Peyer's patch (tissue), 4 donors: ENCODE results near the gene RAB20.

Source experiments
- POLR2A ChIP-seq, 2 donors: fragments of 450-650 bp; IDR thresholded peaks; one replicate each; pipeline ENCODE4 v1.5.1; 2017; ENCODE audit warnings: antibody characterized with exemption in 2 of 2, mild to moderate bottlenecking in 2 of 2, moderate library complexity in 2 of 2
- TF ChIP-seq, protein P1 (sequence below), 6 experiments: fragments of 450-650 bp in 4 of 6; fragments of 200-600 bp in 2 of 6; sonication (generic) in 1 of 6; IDR thresholded peaks; one replicate each; pipeline ENCODE4 v1.5.1; 2017 to 2019; ENCODE audit warnings: antibody characterized with exemption in 6 of 6, mild to moderate bottlenecking in 3 of 6, moderate library complexity in 1 of 6

DNA sequence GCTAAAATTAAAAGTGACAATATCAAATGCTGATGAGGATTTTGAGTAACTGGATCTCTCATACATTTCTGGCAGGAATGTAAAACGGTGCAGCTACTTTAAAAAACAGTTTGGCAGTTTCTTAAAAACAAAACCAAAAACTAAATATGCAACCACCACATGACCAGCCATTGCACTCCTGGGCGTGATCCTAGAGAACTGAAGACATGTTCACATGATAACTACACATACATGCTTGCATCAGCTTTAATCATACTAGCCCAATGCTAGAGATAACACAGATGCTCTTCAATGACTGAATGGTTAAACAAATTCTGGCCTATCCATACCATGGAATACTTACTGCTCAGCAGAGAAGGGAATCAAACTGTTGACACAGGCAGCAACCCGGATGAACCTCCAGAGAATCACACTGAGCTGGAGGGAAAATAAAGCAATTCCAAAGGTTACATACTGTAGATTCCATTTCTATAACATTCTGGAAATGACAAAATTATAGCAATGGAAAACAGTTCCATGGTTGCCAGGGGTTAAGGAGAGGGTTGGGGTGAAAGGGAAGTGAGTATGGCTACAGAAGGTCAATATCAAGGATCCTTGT is 28.4 kb upstream of the RAB20 start:
- TF ChIP-seq, protein P1, sequence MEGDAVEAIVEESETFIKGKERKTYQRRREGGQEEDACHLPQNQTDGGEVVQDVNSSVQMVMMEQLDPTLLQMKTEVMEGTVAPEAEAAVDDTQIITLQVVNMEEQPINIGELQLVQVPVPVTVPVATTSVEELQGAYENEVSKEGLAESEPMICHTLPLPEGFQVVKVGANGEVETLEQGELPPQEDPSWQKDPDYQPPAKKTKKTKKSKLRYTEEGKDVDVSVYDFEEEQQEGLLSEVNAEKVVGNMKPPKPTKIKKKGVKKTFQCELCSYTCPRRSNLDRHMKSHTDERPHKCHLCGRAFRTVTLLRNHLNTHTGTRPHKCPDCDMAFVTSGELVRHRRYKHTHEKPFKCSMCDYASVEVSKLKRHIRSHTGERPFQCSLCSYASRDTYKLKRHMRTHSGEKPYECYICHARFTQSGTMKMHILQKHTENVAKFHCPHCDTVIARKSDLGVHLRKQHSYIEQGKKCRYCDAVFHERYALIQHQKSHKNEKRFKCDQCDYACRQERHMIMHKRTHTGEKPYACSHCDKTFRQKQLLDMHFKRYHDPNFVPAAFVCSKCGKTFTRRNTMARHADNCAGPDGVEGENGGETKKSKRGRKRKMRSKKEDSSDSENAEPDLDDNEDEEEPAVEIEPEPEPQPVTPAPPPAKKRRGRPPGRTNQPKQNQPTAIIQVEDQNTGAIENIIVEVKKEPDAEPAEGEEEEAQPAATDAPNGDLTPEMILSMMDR (IDR thresholded peaks at IDR 0.05) = no peak
- no peak for TF ChIP-seq POLR2A (IDR thresholded peaks at IDR 0.05)
